Astrocyte (in vitro differentiated cells and primary cell): ENCODE measurements around the gene VWA5B2.

Experiments used
- CTCF ChIP-seq: IDR thresholded peaks from 2 replicates; pipeline ENCODE4 v1.5.1; 2011; ENCODE audit warnings: low read depth, mild to moderate bottlenecking, inconsistent platforms, low read length, moderate library complexity; ENCODE audit not compliant: insufficient read depth
- EZH2 ChIP-seq: IDR thresholded peaks from 2 replicates; pipeline ENCODE4 v1.6.1; 2012; ENCODE audit warnings: mild to moderate bottlenecking, low read length, inconsistent platforms; ENCODE audit not compliant: insufficient read depth

- TF ChIP-seq EZH2 (no peak), CTCF (no peak)
Measured at GRCh38 chr3:184258926-184259325, 29.5 kb downstream of the VWA5B2 start.
